Heart left ventricle (tissue), 16 donors: ENCODE results near the gene SLC17A8. TPM values are rescaled to one million over a fixed set of nuclear protein-coding genes. Genes with fewer than 3 reads are reported as not detected.

ENCODE experiments used
- ATAC-seq, 4 donors: fragments of 200-7000 bp; cut with Tn5 transposase; one replicate each; pipeline ENCODE4 v1.9.1; 2020 to 2022; ENCODE audit warnings: moderate library complexity in 4 of 4, mild to moderate bottlenecking in 3 of 4, moderate number of reproducible peaks in 1 of 4
- DNase-seq, 5 donors: peaks; one replicate each; pipeline ENCODE4 v3.0.0-alpha.2; 2020
- H3K27ac ChIP-seq, 12 donors: fragments of 200-600 bp; sonication (generic) in 4 of 12; one replicate each; pipeline versions ENCODE4 v1.5.0 to v1.8.0; 2016 to 2022; ENCODE audit warnings: mild to moderate bottlenecking in 2 of 12
- H3K27me3 ChIP-seq, 9 donors: fragments of 200-600 bp; sonication (generic) in 2 of 9; one replicate each; pipeline versions ENCODE4 v1.5.1 to v1.8.0; 2016 to 2022; ENCODE audit warnings: mild to moderate bottlenecking in 3 of 9
- H3K36me3 ChIP-seq, 9 donors: fragments of 200-600 bp; sonication (generic) in 2 of 9; one replicate each; pipeline versions ENCODE4 v1.5.0 to v1.8.0; 2018 to 2022; ENCODE audit warnings: mild to moderate bottlenecking in 2 of 9
- H3K4me1 ChIP-seq, 12 donors: fragments of 200-600 bp; sonication (generic) in 4 of 12; one replicate each; pipeline versions ENCODE4 v1.5.0 to v1.8.0; 2016 to 2022; ENCODE audit warnings: mild to moderate bottlenecking in 3 of 12
- H3K4me3 ChIP-seq, 12 donors: fragments of 200-600 bp; sonication (generic) in 4 of 12; one replicate each; pipeline versions ENCODE4 v1.5.0 to v1.8.0; 2017 to 2022; ENCODE audit warnings: mild to moderate bottlenecking in 9 of 12, moderate library complexity in 4 of 12
- H3K9me3 ChIP-seq, 12 donors: fragments of 200-600 bp; sonication (generic) in 4 of 12; one replicate each; pipeline versions ENCODE4 v1.5.0 to v1.8.0; 2016 to 2022; ENCODE audit warnings: mild to moderate bottlenecking in 1 of 12
- CTCF ChIP-seq, 12 donors: fragments of 200-600 bp; sonication (generic) in 4 of 12; IDR thresholded peaks; one replicate each; pipeline versions ENCODE4 v1.5.0 to v1.8.0; 2018 to 2022; ENCODE audit warnings: antibody characterized with exemption in 12 of 12, mild to moderate bottlenecking in 5 of 12
- POLR2A ChIP-seq, 2 donors: fragments of 450-650 bp; IDR thresholded peaks; one replicate each; pipeline ENCODE4 v1.6.1; 2017; ENCODE audit warnings: antibody characterized with exemption in 2 of 2, mild to moderate bottlenecking in 2 of 2, moderate library complexity in 2 of 2
- WGBS, 4 donors: extraction: QIAGEN DNeasy Blood & Tissue Kit in 2 of 4; methylation state at CpG; one replicate each; pipeline versions ENCODE4 v1.1.5 to v1.1.7; 2013 to 2018; 5-methylcytosine and 5-hydroxymethylcytosine counted together
- intact Hi-C, 10 donors: fragments of 100-400 bp; cut with DNase I; formaldehyde crosslinking; loops; one replicate each; pipeline versions ENCODE4 v1.11.1 to v1.14.2; 2022
- polyA plus RNA-seq, 2 donors: library from polyadenylated mRNA; stranded (reverse); fragments of 200-250 nt; gene quantifications; one replicate each; pipeline ENCODE4 v1.2.3, GENCODE V29; 2013
- total RNA-seq, 9 donors: library from RNA; depleted of rRNA in 2 of 9; stranded (reverse); fragments of >200 nt in 2 of 9; fragmentation: NEBNext Ultra II Directional in 3 of 9; extraction: Animal tissue kit (Norgen Biotek cat#: 25700) in 3 of 9; gene quantifications; one replicate each; pipeline versions ENCODE4 v1.1.0 to v1.2.4, GENCODE V29; 2016 to 2023
- donor health status: ischemic (EF 13 %, LVEDD 7.1; RV severe dilation, severe dysfunction).
- donor health status: healthy with polysubstance abuse.
- donor health status: DM: no; HTN: yes; CAD: no.
- donor health status: DM: no; HTN: no; CAD: no.
- donor health status: ischemic (EF 25% LVEDD 6.9; RV normal size, moderate dysfunction).
- donor health status: ischemic (EF 25% LVEDD 5.7; RV mildly dilated, moderate dysfunction).
- donor health status: healthy.
- donor health status: DM: yes; HTN: yes; CAD: no.
- donor health status: ischemic (EF 35%, LVEDD 5.7; RV mildly dilated, moderate dysfunction).
- donor health status: nonischemic (EF 11% LVEDD 7.7; RV severe dilation, severe dysfunction).
- donor health status: DM: yes; HTN: yes; CAD: no.
- donor health status: PGD.
- donor health status: ischemic (EF 29% LVEDD 5.4; RV normal size, mild dysfunction).
- donor health status: nonischemic (EF 23%, LVEDD 6.1; RV moderate dilation, normal function).

Gene SLC17A8
- total and polyA plus RNA-seq, 11 donors = 0.15 TPM; not detected in 10

GRCh38 chr12:100439797-100440196 lies 82.9 kb downstream of the SLC17A8 start:
- Histone ChIP-seq H3K27me3 (no peaks in the 10 kb centered on the region), H3K4me3 (no peak overlapping the region), H3K27ac (no peak overlapping the region), H3K36me3 (no peaks in the 10 kb centered on the region), H3K4me1 (no peaks in the 10 kb centered on the region), H3K9me3 (no peaks in the 10 kb centered on the region)
- intact Hi-C loops = no loop called here
- DNase-seq (no peak), ATAC-seq (no peak)
- 76 to 84% (median 79%) methylated on average over 2 of the region's 2 CpGs for WGBS, 4 donors
- TF ChIP-seq CTCF (IDR thresholded peaks at IDR 0.05) = no peak
- no peak for TF ChIP-seq POLR2A (IDR thresholded peaks at IDR 0.05)

- H3K4me1 ChIP-seq = peaks cover 0 to 4% (median 0%) of the 10 kb centered on the region in 12 donors
- no peaks in the 10 kb centered on the region for H3K9me3 ChIP-seq
- peaks cover 0 to under 1% (median 0%) of the 10 kb centered on the region in 9 donors for H3K27me3 ChIP-seq
- intact Hi-C loops = no loop called here
- TF ChIP-seq CTCF (IDR thresholded peaks at IDR 0.05) = no peak
- no peak for TF ChIP-seq POLR2A (IDR thresholded peaks at IDR 0.05)
- ATAC-seq (no peak), DNase-seq (no peak)
- WGBS, 4 donors = 85 to 95% (median 87%) methylated on average over 1 of the region's 1 CpG
- no peak overlapping the region for H3K4me3 ChIP-seq
- H3K36me3 ChIP-seq = no peaks in the 10 kb centered on the region
- no peak overlapping the region for H3K27ac ChIP-seq
Measured at GRCh38 chr12:100442403-100442802, 85.5 kb downstream of the SLC17A8 start.

GRCh38 chr12:100443434-100443833 lies 86.6 kb downstream of the SLC17A8 start:
- Histone ChIP-seq H3K36me3 (no peaks in the 10 kb centered on the region), H3K27ac (no peak overlapping the region), H3K4me3 (no peak overlapping the region), H3K4me1 (peaks cover 0 to 8% (median 0%) of the 10 kb centered on the region in 12 donors), H3K27me3 (peaks cover 0 to 4% (median 0%) of the 10 kb centered on the region in 9 donors), H3K9me3 (no peaks in the 10 kb centered on the region)
- no peak for TF ChIP-seq POLR2A (IDR thresholded peaks at IDR 0.05)
- no peak for TF ChIP-seq CTCF (IDR thresholded peaks at IDR 0.05)
- intact Hi-C loops = no loop called here
- no peak for ATAC-seq
- no peak for DNase-seq
- WGBS, 4 donors = 38 to 71% (median 66%) methylated on average over 1 of the region's 1 CpG

GRCh38 chr12:100445081-100445481 lies 88.2 kb downstream of the SLC17A8 start:
- no peak for ATAC-seq
- DNase-seq = no peak
- Histone ChIP-seq H3K9me3 (no peaks in the 10 kb centered on the region), H3K4me3 (no peak overlapping the region), H3K27ac (no peak overlapping the region), H3K27me3 (peaks cover 0 to 13% (median 0%) of the 10 kb centered on the region in 9 donors), H3K36me3 (no peaks in the 10 kb centered on the region), H3K4me1 (peaks cover 0 to 8% (median 0%) of the 10 kb centered on the region in 12 donors)
- TF ChIP-seq CTCF (IDR thresholded peaks at IDR 0.05) = no peak
- no peak for TF ChIP-seq POLR2A (IDR thresholded peaks at IDR 0.05)
- intact Hi-C loops = no loop called here
- 67 to 76% (median 72%) methylated on average over 4 of the region's 4 CpGs for WGBS, 4 donors
